Vagina (tissue), 2 donors: ENCODE results near the gene CHD9. TPM values are rescaled to one million over a fixed set of nuclear protein-coding genes. Genes with fewer than 3 reads are reported as not detected.

ENCODE experiments used
- DNase-seq, 2 donors: peaks; one replicate each; pipeline ENCODE4 v3.0.0-alpha.2; 2017; ENCODE audit errors: extremely low spot score in 2 of 2
- H3K27ac ChIP-seq: fragments of 200-600 bp; sonication (generic); one replicate; pipeline ENCODE4 v1.5.1; 2019
- H3K27me3 ChIP-seq: fragments of 200-600 bp; sonication (generic); one replicate; pipeline ENCODE4 v1.5.1; 2019
- H3K36me3 ChIP-seq, 2 donors: fragments of 200-600 bp; sonication (generic); one replicate each; pipeline ENCODE4 v1.5.1; 2017 to 2019
- H3K4me1 ChIP-seq: fragments of 200-600 bp; sonication (generic); one replicate; pipeline ENCODE4 v1.5.1; 2019
- H3K4me3 ChIP-seq, 2 donors: fragments of 200-600 bp; sonication (generic); 1 replicate in 1 of 2; 2 replicates in 1 of 2; pipeline ENCODE4 v1.5.1; 2016 to 2019
- H3K9me3 ChIP-seq: fragments of 200-600 bp; sonication (generic); one replicate; pipeline ENCODE4 v1.5.1; 2019
- CTCF ChIP-seq, 3 experiments: fragments of 450-650 bp in 2 of 3; fragments of 200-600 bp in 1 of 3; sonication (generic) in 1 of 3; IDR thresholded peaks; one replicate each; pipeline ENCODE4 v1.5.1; 2017 to 2019; ENCODE audit warnings: antibody characterized with exemption in 3 of 3, mild to moderate bottlenecking in 2 of 3, moderate library complexity in 2 of 3
- POLR2A ChIP-seq, 2 donors: fragments of 450-650 bp; IDR thresholded peaks; one replicate each; pipeline ENCODE4 v1.6.1; 2017; ENCODE audit warnings: antibody characterized with exemption in 2 of 2, mild to moderate bottlenecking in 2 of 2, moderate library complexity in 2 of 2
- POLR2AphosphoS5 ChIP-seq, 2 donors: sonication (generic); formaldehyde crosslinking; IDR thresholded peaks; one replicate each; pipeline ENCODE4 v1.9.0; 2017; ENCODE audit warnings: antibody characterized with exemption in 2 of 2, mild to moderate bottlenecking in 2 of 2, low read depth in 1 of 2; ENCODE audit not compliant: insufficient read depth in 1 of 2
- intact Hi-C: fragments of 100-400 bp; cut with DNase I; formaldehyde crosslinking; loops from one replicate; pipeline ENCODE4 v1.15.1; 2023
- total RNA-seq: library from RNA; depleted of rRNA; stranded (reverse); fragments of >200 nt; gene quantifications from one replicate; pipeline ENCODE4 v1.2.3, GENCODE V29; 2016

The CHD9 gene
- total RNA-seq, 1 donor from 2014 or later, result 77.6 TPM

- H3K36me3 ChIP-seq, result no peaks in the 10 kb centered on the region
- no peaks in the 10 kb centered on the region for H3K27me3 ChIP-seq
- DNase-seq, result no peak
- peaks cover 11% of the 10 kb centered on the region for H3K4me1 ChIP-seq
- intact Hi-C loops, result no loop called here
- H3K4me3 ChIP-seq, result no peak overlapping the region
- H3K9me3 ChIP-seq, result no peaks in the 10 kb centered on the region
- no peak overlapping the region for H3K27ac ChIP-seq
- no peak for TF ChIP-seq CTCF (IDR thresholded peaks at IDR 0.05)
- no peak for TF ChIP-seq POLR2A (IDR thresholded peaks at IDR 0.05)
- TF ChIP-seq POLR2AphosphoS5 (IDR thresholded peaks at IDR 0.05; ENCODE audit: insufficient read depth in 1 of 2, low read depth in 1 of 2), result no peak
Observed at GRCh38 chr16:53369921-53370320, 315.1 kb downstream of the CHD9 start.

GRCh38 chr16:53370827-53371226 is 316.0 kb downstream of the CHD9 start:
- Histone ChIP-seq H3K27ac (no peak overlapping the region), H3K27me3 (no peaks in the 10 kb centered on the region)
- intact Hi-C loops, result no loop called here

GRCh38 chr16:53372992-53373871 is 318.4 kb downstream of the CHD9 start:
- DNase-seq, result no peak
- H3K27ac ChIP-seq, result no peak overlapping the region
- H3K27me3 ChIP-seq, result no peaks in the 10 kb centered on the region
- peaks cover 11% of the 10 kb centered on the region for H3K4me1 ChIP-seq
- H3K4me3 ChIP-seq, result peak overlapping the region; percentile 5 to 43
- H3K36me3 ChIP-seq, result no peaks in the 10 kb centered on the region
- H3K9me3 ChIP-seq, result no peaks in the 10 kb centered on the region
- intact Hi-C loops, result no loop called here
- TF ChIP-seq CTCF (IDR thresholded peaks at IDR 0.05), result no peak
- TF ChIP-seq POLR2AphosphoS5 (IDR thresholded peaks at IDR 0.05; ENCODE audit: insufficient read depth in 1 of 2, low read depth in 1 of 2), result no peak
- no peak for TF ChIP-seq POLR2A (IDR thresholded peaks at IDR 0.05)

More at GRCh38 chr16:53370827-53371226, 316.0 kb downstream of the CHD9 start:
- Histone ChIP-seq H3K9me3 (no peaks in the 10 kb centered on the region), H3K36me3 (no peaks in the 10 kb centered on the region), H3K4me3 (no peak overlapping the region), H3K4me1 (peaks cover 11% of the 10 kb centered on the region)
- TF ChIP-seq CTCF (IDR thresholded peaks at IDR 0.05) (no peak), POLR2AphosphoS5 (IDR thresholded peaks at IDR 0.05; ENCODE audit: insufficient read depth in 1 of 2, low read depth in 1 of 2) (no peak), POLR2A (IDR thresholded peaks at IDR 0.05) (no peak)
- DNase-seq, result no peak

- Histone ChIP-seq H3K4me1 (peaks cover 11% of the 10 kb centered on the region), H3K36me3 (no peaks in the 10 kb centered on the region), H3K9me3 (no peaks in the 10 kb centered on the region), H3K27me3 (no peaks in the 10 kb centered on the region), H3K27ac (no peak overlapping the region), H3K4me3 (no peak overlapping the region)
- no peak for TF ChIP-seq CTCF (IDR thresholded peaks at IDR 0.05)
- no peak for TF ChIP-seq POLR2A (IDR thresholded peaks at IDR 0.05)
- TF ChIP-seq POLR2AphosphoS5 (IDR thresholded peaks at IDR 0.05; ENCODE audit: insufficient read depth in 1 of 2, low read depth in 1 of 2), result no peak
- intact Hi-C loops, result no loop called here
- DNase-seq, result no peak
Observed at GRCh38 chr16:53374800-53375199, 320.0 kb downstream of the CHD9 start.

GRCh38 chr16:53378138-53378537 is 323.3 kb downstream of the CHD9 start:
- DNase-seq, result no peak
- Histone ChIP-seq H3K9me3 (no peaks in the 10 kb centered on the region), H3K4me1 (peaks cover 6% of the 10 kb centered on the region), H3K27ac (no peak overlapping the region), H3K36me3 (no peaks in the 10 kb centered on the region), H3K27me3 (no peaks in the 10 kb centered on the region), H3K4me3 (no peak overlapping the region)
- intact Hi-C loops, result no loop called here
- TF ChIP-seq CTCF (IDR thresholded peaks at IDR 0.05), result no peak
- TF ChIP-seq POLR2A (IDR thresholded peaks at IDR 0.05), result no peak
- no peak for TF ChIP-seq POLR2AphosphoS5 (IDR thresholded peaks at IDR 0.05; ENCODE audit: insufficient read depth in 1 of 2, low read depth in 1 of 2)
